Measurements from ENCODE around the gene INS. TPM values are rescaled to one million over a fixed set of nuclear protein-coding genes. Genes with fewer than 3 reads are reported as not detected.
A peak's percentile ranks its signal among the peaks of the same experiment; 100 is the strongest.

INS gene
- total and polyA plus RNA-seq, 5 donors from 2014 or later = not detected

DNA sequence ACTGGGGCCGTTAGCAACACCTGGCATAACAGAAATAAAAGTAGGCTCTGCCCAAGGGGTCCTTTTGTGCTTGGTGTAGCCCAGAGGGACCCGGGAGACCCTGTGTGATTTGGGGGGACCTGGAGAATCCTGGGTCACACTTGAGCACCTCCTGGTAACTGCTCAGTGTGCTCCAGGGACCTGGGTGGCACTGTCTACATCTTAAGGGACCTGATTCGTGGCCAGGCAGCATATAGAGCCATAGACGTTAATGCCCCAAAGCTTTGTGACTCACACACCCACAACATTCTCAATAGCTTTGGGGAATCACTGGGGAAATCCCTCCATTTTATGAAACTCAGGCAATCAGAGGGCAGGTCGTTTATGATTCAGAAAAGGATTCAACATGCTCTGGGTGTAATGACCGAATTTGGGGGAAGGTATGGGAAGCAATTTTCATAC lies 18.2 kb downstream of the INS start:
- peaks cover 0 to 2% (median 0%) of the 10 kb centered on the region in 7 donors for H3K9me3 Mint-ChIP-seq
- no peaks in the 10 kb centered on the region for H3K9me3 ChIP-seq (ENCODE audit: control insufficient read depth in 2 of 2, low read length in 2 of 2)
- peaks cover 0 to 9% (median 4%) of the 10 kb centered on the region in 4 donors for H3K4me1 Mint-ChIP-seq
- H3K27me3 Mint-ChIP-seq = peaks cover 62% of the 10 kb centered on the region
- H3K27ac ChIP-seq (ENCODE audit: insufficient read depth, low read length, poor library complexity, severe bottlenecking) = no peak overlapping the region
- ATAC-seq (ENCODE audit: low read depth in 2 of 2) = peak in 1 of 2 donors; percentile 35
- H3K36me3 ChIP-seq (ENCODE audit: control insufficient read depth, insufficient read depth, low read length) = no peaks in the 10 kb centered on the region
- no peaks in the 10 kb centered on the region for H3K36me3 Mint-ChIP-seq
- peak in 1 of 3 donors; percentile 23 for DNase-seq
- H3K27me3 ChIP-seq (ENCODE audit: control insufficient read depth, insufficient read depth, low read length) = peaks cover 6% of the 10 kb centered on the region
- H3K4me1 ChIP-seq (ENCODE audit: control insufficient read depth, insufficient read depth, low read length, poor library complexity, severe bottlenecking) = peaks cover 10% of the 10 kb centered on the region
- H3K4me3 Mint-ChIP-seq = peak overlapping the region in 1 of 4 donors; percentile 56
- H3K4me3 ChIP-seq (ENCODE audit: low read depth, low read length) = no peak overlapping the region
- H3K27ac Mint-ChIP-seq = no peak overlapping the region

DNA sequence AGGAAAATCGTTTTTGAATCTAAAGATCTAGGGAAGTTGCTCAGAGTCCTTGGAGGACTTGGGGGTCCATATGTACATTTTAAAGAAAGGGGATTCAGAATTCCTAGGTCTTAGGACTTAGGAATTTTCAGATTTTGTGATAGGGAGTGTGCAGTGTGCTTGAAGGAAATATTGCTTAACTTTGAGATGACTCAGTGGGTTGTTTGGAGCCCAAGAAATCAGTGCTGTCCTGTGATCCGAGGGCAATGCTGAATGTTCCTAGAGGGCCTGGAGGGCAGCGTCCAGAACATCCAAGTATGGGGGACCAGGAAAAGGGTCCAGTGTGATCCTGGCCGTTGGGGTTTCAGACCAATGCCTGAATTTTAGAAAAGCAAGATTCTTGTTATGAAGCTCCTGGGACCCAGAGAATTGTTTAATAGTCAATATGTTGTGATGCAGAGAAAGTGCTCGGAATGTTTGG lies 18.7 kb downstream of the INS start:
- no peaks in the 10 kb centered on the region for H3K36me3 Mint-ChIP-seq
- Histone ChIP-seq H3K36me3 (ENCODE audit: control insufficient read depth, insufficient read depth, low read length) (no peaks in the 10 kb centered on the region), H3K27ac (ENCODE audit: insufficient read depth, low read length, poor library complexity, severe bottlenecking) (no peak overlapping the region), H3K9me3 (ENCODE audit: control insufficient read depth in 2 of 2, low read length in 2 of 2) (no peaks in the 10 kb centered on the region), H3K4me3 (ENCODE audit: low read depth, low read length) (no peak overlapping the region), H3K4me1 (ENCODE audit: control insufficient read depth, insufficient read depth, low read length, poor library complexity, severe bottlenecking) (peaks cover 12% of the 10 kb centered on the region), H3K27me3 (ENCODE audit: control insufficient read depth, insufficient read depth, low read length) (peaks cover 6% of the 10 kb centered on the region)
- peaks cover 0 to 2% (median 0%) of the 10 kb centered on the region in 7 donors for H3K9me3 Mint-ChIP-seq
- H3K27me3 Mint-ChIP-seq = peaks cover 65% of the 10 kb centered on the region
- no peak for ATAC-seq (ENCODE audit: low read depth in 2 of 2)
- H3K27ac Mint-ChIP-seq = no peak overlapping the region
- no peak for DNase-seq
- H3K4me1 Mint-ChIP-seq = peaks cover 0 to 13% (median 4%) of the 10 kb centered on the region in 4 donors
- no peak overlapping the region for H3K4me3 Mint-ChIP-seq

DNA sequence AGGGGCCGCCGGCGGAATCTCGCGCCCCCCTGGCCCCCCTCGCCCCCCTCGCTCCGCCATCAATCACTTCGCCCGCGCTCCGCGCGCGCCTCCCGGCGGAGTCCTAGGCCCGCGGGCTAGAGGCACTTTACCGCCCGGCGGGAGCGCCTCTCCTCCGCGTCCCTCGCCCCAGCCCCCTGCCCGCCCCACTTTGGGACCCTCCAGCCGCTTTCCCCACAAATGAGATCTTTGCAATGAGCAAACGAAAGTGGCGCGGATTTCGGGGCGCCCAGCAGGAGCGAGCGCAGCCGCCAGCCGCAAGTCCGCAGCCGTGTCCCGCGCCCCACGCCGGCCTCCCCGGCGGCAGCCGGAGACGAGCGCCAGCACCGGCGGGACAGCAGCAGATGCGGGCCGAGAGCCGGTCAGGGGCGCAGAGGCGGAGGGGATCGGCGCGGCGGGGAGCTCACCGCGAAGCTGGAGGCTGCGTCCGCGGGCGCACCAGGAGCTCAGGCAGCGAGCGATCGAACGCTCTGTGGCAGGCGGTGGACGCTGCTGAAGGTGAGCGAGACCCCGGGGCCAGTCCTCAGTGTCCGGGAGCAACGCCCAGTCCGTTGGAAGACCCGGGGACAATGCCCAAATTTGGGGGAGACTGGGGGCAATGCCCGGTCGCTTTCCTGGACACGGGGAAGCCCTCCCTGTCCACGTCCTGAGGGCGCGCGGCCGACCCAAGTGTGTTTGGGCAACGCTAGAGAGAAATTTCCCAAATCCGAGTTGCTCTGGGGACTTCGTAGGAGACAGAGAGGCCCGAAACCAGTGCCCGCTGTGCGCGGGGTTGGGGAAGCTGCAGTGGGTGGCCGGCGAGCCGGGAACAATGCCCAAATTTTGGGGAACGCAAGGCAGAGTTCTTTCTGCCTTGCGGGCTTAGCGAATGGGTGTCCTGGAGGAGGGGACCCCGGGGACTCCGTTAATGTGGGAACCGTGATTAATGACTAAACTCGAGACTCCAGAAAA lies 20.3 kb downstream of the INS start:
- Mint-ChIP-seq H3K4me3 (peak overlapping the region in 1 of 4 donors; percentile 56), H3K27ac (no peak overlapping the region), H3K4me1 (peaks cover 0 to 13% (median 4%) of the 10 kb centered on the region in 4 donors), H3K36me3 (no peaks in the 10 kb centered on the region), H3K9me3 (peaks cover 0 to 2% (median 0%) of the 10 kb centered on the region in 7 donors), H3K27me3 (peaks cover 65% of the 10 kb centered on the region)
- DNase-seq = no peak
- no peak for ATAC-seq (ENCODE audit: low read depth in 2 of 2)
- no peak overlapping the region for H3K4me3 ChIP-seq (ENCODE audit: low read depth, low read length)
- H3K9me3 ChIP-seq (ENCODE audit: control insufficient read depth in 2 of 2, low read length in 2 of 2) = no peaks in the 10 kb centered on the region
- peaks cover 6% of the 10 kb centered on the region for H3K27me3 ChIP-seq (ENCODE audit: control insufficient read depth, insufficient read depth, low read length)
- peaks cover 15% of the 10 kb centered on the region for H3K4me1 ChIP-seq (ENCODE audit: control insufficient read depth, insufficient read depth, low read length, poor library complexity, severe bottlenecking)
- no peak overlapping the region for H3K27ac ChIP-seq (ENCODE audit: insufficient read depth, low read length, poor library complexity, severe bottlenecking)
- H3K36me3 ChIP-seq (ENCODE audit: control insufficient read depth, insufficient read depth, low read length) = no peaks in the 10 kb centered on the region

DNA sequence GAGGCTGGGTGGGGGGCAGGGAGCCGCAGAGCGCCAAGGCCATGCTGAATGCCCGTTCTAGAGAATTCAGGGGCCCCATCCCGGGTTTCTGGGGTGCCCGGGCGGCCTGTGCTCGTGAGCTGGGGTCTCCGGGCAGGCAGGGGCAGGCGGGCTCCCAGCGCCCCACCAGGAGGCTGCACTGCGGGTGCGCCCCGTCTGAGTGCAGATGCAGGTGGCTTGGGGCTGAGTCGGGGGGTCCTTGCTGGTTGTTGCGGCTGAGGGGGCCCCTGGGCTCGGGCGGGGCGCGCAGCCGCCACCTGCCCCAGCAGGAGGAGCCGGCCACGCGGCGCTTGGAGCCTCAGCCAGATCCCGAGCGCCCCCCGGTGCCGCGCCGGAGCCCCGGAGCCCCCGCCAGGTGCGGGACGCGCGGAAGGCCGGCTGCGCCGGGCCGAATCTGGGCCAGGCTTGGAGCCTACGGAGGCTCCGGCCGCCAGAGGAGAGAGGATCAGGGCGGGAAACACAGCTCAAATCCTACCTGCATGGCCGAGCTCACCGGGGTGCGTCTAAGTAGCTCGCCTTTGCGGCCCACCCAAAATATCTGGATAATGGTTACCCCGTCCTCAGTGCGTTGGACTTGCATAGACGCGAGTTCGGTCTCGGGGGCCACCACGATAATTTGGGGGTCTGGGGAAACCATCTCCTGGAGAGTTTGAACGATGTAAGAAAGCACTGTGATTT lies 21.2 kb downstream of the INS start:
- no peak overlapping the region for H3K27ac ChIP-seq (ENCODE audit: insufficient read depth, low read length, poor library complexity, severe bottlenecking)
- peaks cover 6% of the 10 kb centered on the region for H3K27me3 ChIP-seq (ENCODE audit: control insufficient read depth, insufficient read depth, low read length)
- Mint-ChIP-seq H3K4me3 (no peak overlapping the region), H3K36me3 (no peaks in the 10 kb centered on the region), H3K27ac (no peak overlapping the region), H3K27me3 (peaks cover 63% of the 10 kb centered on the region), H3K9me3 (peaks cover 0 to 2% (median 0%) of the 10 kb centered on the region in 7 donors), H3K4me1 (peaks cover 0 to 13% (median 4%) of the 10 kb centered on the region in 4 donors)
- H3K4me3 ChIP-seq (ENCODE audit: low read depth, low read length) = no peak overlapping the region
- H3K36me3 ChIP-seq (ENCODE audit: control insufficient read depth, insufficient read depth, low read length) = no peaks in the 10 kb centered on the region
- H3K9me3 ChIP-seq (ENCODE audit: control insufficient read depth in 2 of 2, low read length in 2 of 2) = no peaks in the 10 kb centered on the region
- peaks cover 15% of the 10 kb centered on the region for H3K4me1 ChIP-seq (ENCODE audit: control insufficient read depth, insufficient read depth, low read length, poor library complexity, severe bottlenecking)
- no peak for DNase-seq
- no peak for ATAC-seq (ENCODE audit: low read depth in 2 of 2)

DNA sequence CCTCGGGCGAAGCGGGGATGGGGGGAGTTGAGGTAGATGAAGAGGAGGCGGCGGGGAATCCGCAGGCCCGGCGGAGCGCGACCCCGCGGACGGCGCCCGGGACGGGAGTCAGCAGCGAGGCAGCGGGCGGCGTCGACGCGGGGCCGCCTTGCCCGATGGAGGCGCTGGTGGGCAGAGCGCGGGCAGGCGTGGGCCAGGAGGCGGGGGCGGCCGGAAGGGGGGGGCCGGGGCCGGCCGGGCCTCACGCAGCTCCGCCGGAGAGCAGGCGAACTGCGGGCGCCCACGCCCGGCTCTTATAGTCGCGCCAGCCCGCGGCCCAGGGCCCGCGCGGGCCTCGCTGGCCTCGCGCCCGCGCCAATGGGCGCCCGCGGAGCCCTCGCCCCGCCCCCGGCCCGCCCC lies 21.9 kb downstream of the INS start, which contains the start of gene IGF2:
TSS of gene IGF2 (minus strand) at position 267 of the 399 bp plus-strand sequence. CDS start 3,866 bp downstream, outside the sequence.
- Mint-ChIP-seq H3K9me3 (peaks cover 0 to 2% (median 0%) of the 10 kb centered on the region in 7 donors), H3K4me1 (peaks cover 0 to 13% (median 4%) of the 10 kb centered on the region in 4 donors), H3K27me3 (peaks cover 58% of the 10 kb centered on the region), H3K36me3 (no peaks in the 10 kb centered on the region), H3K4me3 (peak within 1 kb of the TSS in 3 of 4 donors; percentile 69 to 89 (median 78)), H3K27ac (no peak within 1 kb of the TSS)
- no peak for DNase-seq
- Histone ChIP-seq H3K27ac (ENCODE audit: insufficient read depth, low read length, poor library complexity, severe bottlenecking) (no peak within 1 kb of the TSS), H3K36me3 (ENCODE audit: control insufficient read depth, insufficient read depth, low read length) (no peaks in the 10 kb centered on the region), H3K9me3 (ENCODE audit: control insufficient read depth in 2 of 2, low read length in 2 of 2) (no peaks in the 10 kb centered on the region), H3K4me1 (ENCODE audit: control insufficient read depth, insufficient read depth, low read length, poor library complexity, severe bottlenecking) (peaks cover 15% of the 10 kb centered on the region), H3K4me3 (ENCODE audit: low read depth, low read length) (no peak within 1 kb of the TSS), H3K27me3 (ENCODE audit: control insufficient read depth, insufficient read depth, low read length) (peaks cover 6% of the 10 kb centered on the region)
- no peak for ATAC-seq (ENCODE audit: low read depth in 2 of 2)

DNA sequence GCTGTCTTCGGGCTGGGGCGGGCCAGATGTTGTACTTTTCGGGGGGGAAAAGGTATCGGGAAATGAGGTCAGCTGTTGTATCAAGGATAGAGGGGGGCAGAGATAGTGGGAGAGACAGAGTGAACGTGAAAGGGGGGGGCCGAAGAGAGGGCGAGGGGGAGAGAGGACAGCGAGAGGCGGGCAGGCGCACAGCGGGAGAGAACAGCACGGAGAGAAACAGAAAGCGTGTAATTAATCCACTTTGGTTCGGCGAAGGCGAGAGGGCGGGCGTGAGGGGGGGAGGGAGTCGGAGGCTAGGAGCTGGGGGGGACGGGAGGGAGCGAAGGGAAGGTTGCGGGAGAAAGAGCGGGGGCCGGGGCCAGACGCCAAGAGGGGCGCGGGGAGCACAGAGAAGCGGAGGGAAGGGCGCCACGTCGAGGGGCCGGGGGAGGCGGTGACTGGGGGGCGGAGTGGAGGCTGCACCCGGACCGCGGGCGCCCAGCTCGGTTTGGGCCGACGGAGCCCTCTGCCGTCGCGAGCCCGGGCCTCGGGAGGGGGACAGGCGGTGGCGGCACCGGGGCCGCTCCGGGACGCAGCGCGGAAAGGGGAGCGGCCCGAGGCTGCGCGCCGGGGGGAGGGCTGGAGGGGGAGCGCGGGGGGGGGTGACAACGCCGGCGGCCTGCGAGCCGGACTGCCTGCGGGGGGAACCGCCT lies 22.4 kb downstream of the INS start:
- Histone ChIP-seq H3K27ac (ENCODE audit: insufficient read depth, low read length, poor library complexity, severe bottlenecking) (no peak overlapping the region), H3K4me1 (ENCODE audit: control insufficient read depth, insufficient read depth, low read length, poor library complexity, severe bottlenecking) (peaks cover 15% of the 10 kb centered on the region), H3K27me3 (ENCODE audit: control insufficient read depth, insufficient read depth, low read length) (peaks cover 6% of the 10 kb centered on the region), H3K36me3 (ENCODE audit: control insufficient read depth, insufficient read depth, low read length) (no peaks in the 10 kb centered on the region), H3K4me3 (ENCODE audit: low read depth, low read length) (no peak overlapping the region), H3K9me3 (ENCODE audit: control insufficient read depth in 2 of 2, low read length in 2 of 2) (no peaks in the 10 kb centered on the region)
- H3K27ac Mint-ChIP-seq = no peak overlapping the region
- peaks cover 0 to 13% (median 4%) of the 10 kb centered on the region in 4 donors for H3K4me1 Mint-ChIP-seq
- DNase-seq = no peak
- no peak for ATAC-seq (ENCODE audit: low read depth in 2 of 2)
- peaks cover 0 to 2% (median 0%) of the 10 kb centered on the region in 7 donors for H3K9me3 Mint-ChIP-seq
- H3K36me3 Mint-ChIP-seq = no peaks in the 10 kb centered on the region
- H3K4me3 Mint-ChIP-seq = peak overlapping the region in 3 of 4 donors; percentile 69 to 89 (median 78)
- H3K27me3 Mint-ChIP-seq = peaks cover 56% of the 10 kb centered on the region

DNA sequence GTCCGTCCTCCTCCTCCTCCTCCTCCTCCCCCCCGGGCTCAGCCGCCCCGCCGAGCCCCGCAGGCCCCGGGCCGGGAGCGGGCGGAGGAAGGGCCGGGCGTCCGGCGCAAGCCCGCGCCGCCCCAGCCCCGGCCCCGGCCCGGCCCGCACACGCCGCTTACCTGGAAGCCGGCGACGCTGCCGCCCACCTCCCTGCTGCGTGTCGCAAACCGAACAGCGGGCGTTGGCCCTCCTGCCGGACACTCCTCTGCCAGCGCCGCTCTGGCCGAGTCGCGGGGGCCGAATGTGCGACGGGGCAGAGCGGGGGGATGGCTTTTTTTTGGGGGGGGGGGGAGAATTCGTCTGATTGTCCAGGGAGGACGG lies 23.0 kb downstream of the INS start:
- ATAC-seq (ENCODE audit: low read depth in 2 of 2) = no peak
- Histone ChIP-seq H3K27me3 (ENCODE audit: control insufficient read depth, insufficient read depth, low read length) (peaks cover 6% of the 10 kb centered on the region), H3K4me1 (ENCODE audit: control insufficient read depth, insufficient read depth, low read length, poor library complexity, severe bottlenecking) (peaks cover 15% of the 10 kb centered on the region), H3K9me3 (ENCODE audit: control insufficient read depth in 2 of 2, low read length in 2 of 2) (no peaks in the 10 kb centered on the region), H3K36me3 (ENCODE audit: control insufficient read depth, insufficient read depth, low read length) (no peaks in the 10 kb centered on the region), H3K4me3 (ENCODE audit: low read depth, low read length) (no peak overlapping the region), H3K27ac (ENCODE audit: insufficient read depth, low read length, poor library complexity, severe bottlenecking) (no peak overlapping the region)
- H3K9me3 Mint-ChIP-seq = peaks cover 0 to 3% (median 0%) of the 10 kb centered on the region in 7 donors
- H3K4me3 Mint-ChIP-seq = peak overlapping the region in 1 of 4 donors; percentile 78
- H3K36me3 Mint-ChIP-seq = no peaks in the 10 kb centered on the region
- H3K27me3 Mint-ChIP-seq = peaks cover 50% of the 10 kb centered on the region
- no peak overlapping the region for H3K27ac Mint-ChIP-seq
- peaks cover 0 to 13% (median 4%) of the 10 kb centered on the region in 4 donors for H3K4me1 Mint-ChIP-seq
- DNase-seq = no peak

Data from CD4-positive, CD25-positive, alpha-beta regulatory T cell (primary cell).